Tibial nerve (tissue), 4 donors: Measurements from ENCODE around the gene POU3F2. TPM values are rescaled to one million over a fixed set of nuclear protein-coding genes. Genes with fewer than 3 reads are reported as not detected.

Source experiments
- DNase-seq, 2 donors: peaks; one replicate each; pipeline ENCODE4 v3.0.0-alpha.2; 2019; ENCODE audit warnings: low spot score in 2 of 2
- H3K27ac ChIP-seq, 4 donors: fragments of 200-600 bp; sonication (generic) in 3 of 4; one replicate each; pipeline ENCODE4 v1.5.1; 2017 to 2019; ENCODE audit warnings: mild to moderate bottlenecking in 1 of 4
- H3K27me3 ChIP-seq, 2 donors: fragments of 200-600 bp; sonication (generic) in 1 of 2; one replicate each; pipeline versions ENCODE4 v1.5.1 to v1.6.0; 2017 to 2019
- H3K36me3 ChIP-seq, 3 donors: fragments of 200-600 bp; sonication (generic); one replicate each; pipeline ENCODE4 v1.5.1; 2018 to 2019
- H3K4me1 ChIP-seq, 4 donors: fragments of 200-600 bp; sonication (generic) in 3 of 4; one replicate each; pipeline ENCODE4 v1.5.1; 2017 to 2019
- H3K4me3 ChIP-seq, 4 donors: fragments of 200-600 bp; sonication (generic) in 3 of 4; one replicate each; pipeline ENCODE4 v1.5.1; 2017 to 2019; ENCODE audit warnings: mild to moderate bottlenecking in 1 of 4, moderate library complexity in 1 of 4
- H3K9me3 ChIP-seq, 4 donors: fragments of 200-600 bp; sonication (generic) in 3 of 4; one replicate each; pipeline ENCODE4 v1.5.1; 2017 to 2019
- CTCF ChIP-seq, 5 experiments: fragments of 200-600 bp in 3 of 5; fragments of 450-650 bp in 2 of 5; sonication (generic) in 3 of 5; IDR thresholded peaks; one replicate each; pipeline ENCODE4 v1.5.1; 2016 to 2019; ENCODE audit warnings: antibody characterized with exemption in 5 of 5, mild to moderate bottlenecking in 3 of 5, moderate library complexity in 2 of 5
- EP300 ChIP-seq, 2 donors: sonication (generic); formaldehyde crosslinking; IDR thresholded peaks; one replicate each; pipeline ENCODE4 v1.6.1; 2017; ENCODE audit warnings: antibody characterized with exemption in 2 of 2, mild to moderate bottlenecking in 1 of 2
- POLR2A ChIP-seq, 2 donors: fragments of 450-650 bp; IDR thresholded peaks; one replicate each; pipeline ENCODE4 v1.6.1; 2017; ENCODE audit warnings: antibody characterized with exemption in 2 of 2, mild to moderate bottlenecking in 2 of 2, moderate library complexity in 2 of 2
- WGBS, 2 donors: methylation state at CpG; one replicate each; pipeline ENCODE4 v1.1.5; 2018; 5-methylcytosine and 5-hydroxymethylcytosine counted together
- total RNA-seq, 4 donors: library from RNA; depleted of rRNA; stranded (reverse); fragments of >200 nt; gene quantifications; one replicate each; pipeline ENCODE4 v1.1.0, GENCODE V29; 2016

Gene POU3F2
- total RNA-seq, 4 donors from 2014 or later = 1.8 to 4.4 (median 3.6) TPM

- Histone ChIP-seq H3K9me3 (no peaks in the 10 kb centered on the region), H3K27ac (no peak overlapping the region), H3K4me3 (no peak overlapping the region), H3K4me1 (peaks cover 0 to 68% (median 30%) of the 10 kb centered on the region in 4 donors), H3K27me3 (peaks cover 0 to 86% of the 10 kb centered on the region in 2 donors), H3K36me3 (no peaks in the 10 kb centered on the region)
- no peak for DNase-seq
- TF ChIP-seq POLR2A (IDR thresholded peaks at IDR 0.05) (no peak), CTCF (IDR thresholded peaks at IDR 0.05) (no peak), EP300 (IDR thresholded peaks at IDR 0.05) (no peak)
- 64% methylated on average over 2 of the region's 2 CpGs for WGBS, 2 donors
These were observed 4.2 kb upstream of the POU3F2 start for GRCh38 chr6:98830146-98830545.

- Histone ChIP-seq H3K4me1 (peaks cover 0 to 71% (median 33%) of the 10 kb centered on the region in 4 donors), H3K9me3 (no peaks in the 10 kb centered on the region), H3K27ac (peak overlapping the region in 1 of 4 donors; percentile 90), H3K36me3 (no peaks in the 10 kb centered on the region), H3K4me3 (peak overlapping the region in 1 of 4 donors; percentile 67), H3K27me3 (peaks cover 0 to 86% of the 10 kb centered on the region in 2 donors)
- TF ChIP-seq POLR2A (IDR thresholded peaks at IDR 0.05) (no peak), EP300 (IDR thresholded peaks at IDR 0.05) (no peak), CTCF (IDR thresholded peaks at IDR 0.05) (no peak)
- 23 to 30% methylated on average over 43 to 44 of the region's 58 CpGs for WGBS, 2 donors
- DNase-seq = no peak
These were observed 3.1 kb upstream of the POU3F2 start for GRCh38 chr6:98831057-98831958.

- H3K36me3 ChIP-seq = no peaks in the 10 kb centered on the region
- peak overlapping the region; percentile 38 to 67 (median 59) for H3K4me3 ChIP-seq
- no peak for DNase-seq
- 5 to 13% methylated on average over 11 of the region's 11 CpGs for WGBS, 2 donors
- H3K27me3 ChIP-seq = peaks cover 0 to 87% of the 10 kb centered on the region in 2 donors
- peaks cover 0 to 72% (median 33%) of the 10 kb centered on the region in 4 donors for H3K4me1 ChIP-seq
- peak overlapping the region in 2 of 4 donors; percentile 84 to 90 for H3K27ac ChIP-seq
- no peaks in the 10 kb centered on the region for H3K9me3 ChIP-seq
- no peak for TF ChIP-seq POLR2A (IDR thresholded peaks at IDR 0.05)
- no peak for TF ChIP-seq EP300 (IDR thresholded peaks at IDR 0.05)
- TF ChIP-seq CTCF (IDR thresholded peaks at IDR 0.05) = no peak
These were observed 2.5 kb upstream of the POU3F2 start for GRCh38 chr6:98831959-98832283.

GRCh38 chr6:98832284-98833056 is 1.9 kb upstream of the POU3F2 start:
- WGBS, 2 donors = 2% methylated on average over 52 of the region's 59 CpGs
- TF ChIP-seq POLR2A (IDR thresholded peaks at IDR 0.05) = no peak
- TF ChIP-seq CTCF (IDR thresholded peaks at IDR 0.05) = peak in 1 of 5 experiments; percentile 16
- peak in 1 of 2 donors; percentile 31 for TF ChIP-seq EP300 (IDR thresholded peaks at IDR 0.05)
- Histone ChIP-seq H3K4me1 (peaks cover 0 to 66% (median 30%) of the 10 kb centered on the region in 4 donors), H3K4me3 (peak overlapping the region; percentile 38 to 67 (median 59)), H3K27ac (peak overlapping the region; percentile 61 to 90 (median 80)), H3K36me3 (no peaks in the 10 kb centered on the region), H3K27me3 (peaks cover 0 to 88% of the 10 kb centered on the region in 2 donors), H3K9me3 (no peaks in the 10 kb centered on the region)
- no peak for DNase-seq

- WGBS, 2 donors = 2% methylated on average over 16 of the region's 26 CpGs; no CpG with 5 or more reads in 1 of the 2 donors
- no peak for DNase-seq
- peaks cover 0 to 61% (median 26%) of the 10 kb centered on the region in 4 donors for H3K4me1 ChIP-seq
- peak overlapping the region; percentile 38 to 67 (median 59) for H3K4me3 ChIP-seq
- peaks cover 0 to 88% of the 10 kb centered on the region in 2 donors for H3K27me3 ChIP-seq
- H3K36me3 ChIP-seq = no peaks in the 10 kb centered on the region
- H3K27ac ChIP-seq = peak overlapping the region; percentile 61 to 90 (median 80)
- TF ChIP-seq CTCF (IDR thresholded peaks at IDR 0.05) = peak in 1 of 5 experiments; percentile 21
- TF ChIP-seq EP300 (IDR thresholded peaks at IDR 0.05) = no peak
- no peaks in the 10 kb centered on the region for H3K9me3 ChIP-seq
These were observed 1.4 kb upstream of the POU3F2 start for GRCh38 chr6:98833057-98833306.
